Measurements from ENCODE around the gene ZNF280B. TPM values are rescaled to one million over a fixed set of nuclear protein-coding genes. Genes with fewer than 3 reads are reported as not detected.
"Not testable (repeated sequence)": the region's sequence is repeated elsewhere in the genome, so short reads cannot be mapped to it uniquely, and the experiment has no call there.

The ZNF280B gene
- total and polyA plus RNA-seq, 2 donors (not counting 1 experiment from before 2014, with no cell fraction given), result 0.67 to 3.5 TPM

DNA sequence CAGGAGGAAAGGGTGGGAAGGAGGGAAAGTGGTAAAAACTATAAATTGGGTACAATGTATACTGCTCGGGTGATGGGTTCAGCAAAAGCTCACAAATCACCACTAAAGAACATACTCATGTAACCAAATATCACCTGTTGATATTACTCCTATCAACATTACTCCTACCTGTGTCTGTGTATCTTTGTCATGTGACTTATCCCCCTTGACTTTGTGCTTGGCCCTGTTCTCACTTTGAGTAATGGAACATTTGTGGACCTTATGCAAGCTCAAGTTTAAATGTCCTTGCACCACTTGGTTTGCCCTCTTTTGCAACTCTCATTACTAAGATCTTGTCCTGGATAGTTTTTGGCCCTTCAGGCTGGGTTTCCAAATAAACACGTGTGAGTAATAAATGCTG lies 39.0 kb downstream of the ZNF280B start:
- Mint-ChIP-seq H3K27me3 (no peaks in the 10 kb centered on the region), H3K27ac (no peak overlapping the region), H3K9me3 (ENCODE audit: insufficient read depth) (peaks cover 9% of the 10 kb centered on the region), H3K4me1 (no peaks in the 10 kb centered on the region), H3K4me3 (no peak overlapping the region)
- ChIA-PET POLR2A (no interaction called here), CTCF (no interaction called here)
- Histone ChIP-seq H3K9ac (ENCODE audit: low read length) (no peak overlapping the region), H3K27ac (ENCODE audit: low read length in 2 of 2) (no peak overlapping the region), H3K36me3 (replicated peaks in 1 of 2; ENCODE audit: control extremely low read depth in 1 of 2, control insufficient read depth in 1 of 2, extremely low read depth in 1 of 2, insufficient read depth in 2 of 2, low read length in 1 of 2) (no peaks in the 10 kb centered on the region), H3K4me1 (ENCODE audit: control insufficient read depth in 2 of 2, insufficient read depth in 2 of 2, low read length in 2 of 2) (no peaks in the 10 kb centered on the region), H3K4me2 (replicated peaks; ENCODE audit: low read depth, low read length, poor library complexity, severe bottlenecking) (no peak overlapping the region), H2AFZ (ENCODE audit: insufficient read depth, low read depth, low read length, poor library complexity, severe bottlenecking) (no peak overlapping the region), H3K27me3 (replicated peaks in 1 of 4; ENCODE audit: control extremely low read depth in 1 of 4, control insufficient read depth in 3 of 4, insufficient read depth in 4 of 4, low read length in 3 of 4) (no peaks in the 10 kb centered on the region), H3K9me3 (ENCODE audit: control extremely low read depth in 1 of 3, control insufficient read depth in 2 of 3, insufficient read depth in 1 of 3, low read length in 2 of 3) (peaks cover 4 to 14% (median 9%) of the 10 kb centered on the region in 3 donors), H3K4me3 (ENCODE audit: control extremely low read depth in 1 of 5, extremely low read depth in 1 of 5, insufficient read depth in 1 of 5, low read depth in 2 of 5, low read length in 4 of 5) (no peak overlapping the region), H3K79me2 (ENCODE audit: control insufficient read depth, insufficient read depth, low read length) (no peaks in the 10 kb centered on the region), H4K20me1 (ENCODE audit: control insufficient read depth, insufficient read depth, low read length, poor library complexity, severe bottlenecking) (no peaks in the 10 kb centered on the region)
- WGBS (ENCODE audit: insufficient coverage), result no CpG with 5 or more reads among the region's 2 CpGs
- no peak for DNase-seq
- no peak for ATAC-seq (ENCODE audit: low read depth)
- TF ChIP-seq, protein P1, sequence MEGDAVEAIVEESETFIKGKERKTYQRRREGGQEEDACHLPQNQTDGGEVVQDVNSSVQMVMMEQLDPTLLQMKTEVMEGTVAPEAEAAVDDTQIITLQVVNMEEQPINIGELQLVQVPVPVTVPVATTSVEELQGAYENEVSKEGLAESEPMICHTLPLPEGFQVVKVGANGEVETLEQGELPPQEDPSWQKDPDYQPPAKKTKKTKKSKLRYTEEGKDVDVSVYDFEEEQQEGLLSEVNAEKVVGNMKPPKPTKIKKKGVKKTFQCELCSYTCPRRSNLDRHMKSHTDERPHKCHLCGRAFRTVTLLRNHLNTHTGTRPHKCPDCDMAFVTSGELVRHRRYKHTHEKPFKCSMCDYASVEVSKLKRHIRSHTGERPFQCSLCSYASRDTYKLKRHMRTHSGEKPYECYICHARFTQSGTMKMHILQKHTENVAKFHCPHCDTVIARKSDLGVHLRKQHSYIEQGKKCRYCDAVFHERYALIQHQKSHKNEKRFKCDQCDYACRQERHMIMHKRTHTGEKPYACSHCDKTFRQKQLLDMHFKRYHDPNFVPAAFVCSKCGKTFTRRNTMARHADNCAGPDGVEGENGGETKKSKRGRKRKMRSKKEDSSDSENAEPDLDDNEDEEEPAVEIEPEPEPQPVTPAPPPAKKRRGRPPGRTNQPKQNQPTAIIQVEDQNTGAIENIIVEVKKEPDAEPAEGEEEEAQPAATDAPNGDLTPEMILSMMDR (IDR thresholded peaks at IDR 0.05), result no peak
- no peak for TF ChIP-seq EZH2 (IDR thresholded peaks at IDR 0.05; ENCODE audit: borderline replicate concordance, insufficient read depth, low read depth, low read length, poor library complexity, severe bottlenecking)
- intact Hi-C loops (cut with micrococcal nuclease), result no loop called here

DNA sequence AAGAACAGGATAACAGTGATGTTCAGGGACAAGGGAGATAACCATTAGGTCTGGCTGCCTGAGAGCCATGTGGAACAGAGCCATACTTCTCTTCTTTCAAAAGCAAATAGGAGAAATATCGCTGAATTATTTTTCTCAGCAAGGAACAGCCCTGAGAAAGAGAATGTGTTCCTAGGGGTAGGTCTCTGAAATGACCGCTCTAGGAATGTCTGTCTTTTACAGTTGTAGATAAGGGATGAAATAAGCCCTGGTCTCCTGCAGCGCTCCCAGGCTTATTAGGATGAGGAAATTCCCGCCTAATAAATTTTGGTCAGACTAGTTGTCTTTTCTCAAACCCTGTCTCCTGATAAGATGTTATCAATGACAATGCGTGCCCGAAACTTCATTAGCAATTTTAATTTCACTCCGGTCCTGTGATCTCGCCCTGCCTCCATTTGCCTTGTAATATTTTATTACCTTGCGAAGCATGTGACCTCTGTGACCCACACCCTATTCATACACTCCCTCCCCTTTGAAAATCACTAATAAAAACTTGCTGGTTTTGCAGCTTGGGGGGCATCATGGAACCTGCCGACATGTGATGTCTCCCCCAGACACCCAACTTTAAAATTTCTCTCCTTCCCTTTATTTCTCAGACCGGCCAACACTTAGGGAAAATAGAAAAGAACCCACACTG lies 39.6 kb downstream of the ZNF280B start:
- H3K4me1 ChIP-seq (ENCODE audit: control insufficient read depth in 2 of 2, insufficient read depth in 2 of 2, low read length in 2 of 2); H3K4me3 Mint-ChIP-seq; H3K4me3 ChIP-seq (ENCODE audit: control extremely low read depth in 1 of 5, extremely low read depth in 1 of 5, insufficient read depth in 1 of 5, low read depth in 2 of 5, low read length in 4 of 5); ATAC-seq (ENCODE audit: low read depth); intact Hi-C loops (cut with micrococcal nuclease); H3K4me1 Mint-ChIP-seq; H3K27me3 ChIP-seq (replicated peaks in 1 of 4; ENCODE audit: control extremely low read depth in 1 of 4, control insufficient read depth in 3 of 4, insufficient read depth in 4 of 4, low read length in 3 of 4); H3K27ac Mint-ChIP-seq; H3K4me2 ChIP-seq (replicated peaks; ENCODE audit: low read depth, low read length, poor library complexity, severe bottlenecking); H3K79me2 ChIP-seq (ENCODE audit: control insufficient read depth, insufficient read depth, low read length); H3K27ac ChIP-seq (ENCODE audit: low read length in 2 of 2); H3K36me3 ChIP-seq (replicated peaks in 1 of 2; ENCODE audit: control extremely low read depth in 1 of 2, control insufficient read depth in 1 of 2, extremely low read depth in 1 of 2, insufficient read depth in 2 of 2, low read length in 1 of 2); H3K9ac ChIP-seq (ENCODE audit: low read length); H2AFZ ChIP-seq (ENCODE audit: insufficient read depth, low read depth, low read length, poor library complexity, severe bottlenecking); H4K20me1 ChIP-seq (ENCODE audit: control insufficient read depth, insufficient read depth, low read length, poor library complexity, severe bottlenecking); H3K9me3 Mint-ChIP-seq (ENCODE audit: insufficient read depth); POLR2A ChIA-PET; DNase-seq; H3K27me3 Mint-ChIP-seq: not testable (repeated sequence)
- peaks cover 4 to 14% (median 9%) of the 10 kb centered on the region in 3 donors for H3K9me3 ChIP-seq (ENCODE audit: control extremely low read depth in 1 of 3, control insufficient read depth in 2 of 3, insufficient read depth in 1 of 3, low read length in 2 of 3)
- CTCF ChIA-PET, result interaction anchor here (1.0 kb wide), 1 partner anchor 46 kb away, joined by 3 read pairs; no protein-coding TSS in a partner anchor
- WGBS (ENCODE audit: insufficient coverage), result 98% methylated on average over 5 of the region's 11 CpGs
